HG03095 (cell line): ENCODE data around the gene TUBA3D.
"Not testable (repeated sequence)": the region's sequence is repeated elsewhere in the genome, so short reads cannot be mapped to it uniquely, and the experiment has no call there.

Experiments
- ATAC-seq: cut with Tn5 transposase; IDR thresholded peaks from one replicate; pipeline ENCODE4 v1.9.1; 2021; ENCODE audit warnings: moderate library complexity; ENCODE audit not compliant: unreplicated experiment

TUBA3D gene

DNA sequence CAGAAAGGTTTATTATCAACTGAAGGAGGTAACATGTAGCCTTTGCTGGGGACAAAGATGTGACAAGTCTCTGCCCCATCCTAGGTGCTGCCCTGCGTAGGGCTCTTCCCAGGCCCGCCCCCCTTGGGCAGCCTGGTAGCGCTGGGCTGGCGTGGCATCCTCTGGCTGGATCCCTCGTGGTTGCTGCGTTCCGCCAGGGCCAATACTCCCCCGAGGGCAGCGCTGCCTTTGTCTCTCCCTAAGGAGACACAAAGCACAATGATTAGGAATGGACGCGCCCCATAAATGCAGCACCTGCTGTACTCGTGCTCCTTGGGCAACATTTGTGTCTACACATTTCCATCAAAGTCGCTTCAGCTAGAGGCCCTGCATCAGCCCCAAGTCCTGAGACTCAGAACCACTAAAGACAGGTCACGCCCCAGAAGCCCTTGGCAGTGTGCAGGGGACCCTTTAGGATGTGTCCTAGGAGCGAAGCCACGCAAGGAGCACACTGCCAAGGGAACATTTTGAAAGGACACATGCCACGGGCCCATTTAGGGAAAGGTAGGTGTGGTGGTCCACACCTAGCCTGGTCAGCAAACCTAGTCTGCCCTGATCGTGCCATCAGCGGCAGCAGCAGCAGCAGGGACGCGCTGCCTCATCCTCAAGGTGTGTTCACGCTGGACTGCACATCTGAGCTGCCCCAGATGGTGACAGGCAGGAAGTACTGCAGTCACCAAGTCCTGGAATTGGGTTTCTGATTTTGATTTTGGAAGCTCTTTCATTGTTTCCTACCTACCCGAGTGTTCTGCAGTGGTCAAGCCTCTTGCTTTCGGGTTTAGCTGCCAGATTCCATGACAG lies 8.3 kb downstream of the TUBA3D start:
- not testable (repeated sequence) for ATAC-seq

GRCh38 chr2:131484906-131485460 lies 9.1 kb downstream of the TUBA3D start:
- not testable (repeated sequence) for ATAC-seq

- ATAC-seq, result not testable (repeated sequence)
Measured at GRCh38 chr2:131486201-131486902, 10.4 kb downstream of the TUBA3D start.

DNA sequence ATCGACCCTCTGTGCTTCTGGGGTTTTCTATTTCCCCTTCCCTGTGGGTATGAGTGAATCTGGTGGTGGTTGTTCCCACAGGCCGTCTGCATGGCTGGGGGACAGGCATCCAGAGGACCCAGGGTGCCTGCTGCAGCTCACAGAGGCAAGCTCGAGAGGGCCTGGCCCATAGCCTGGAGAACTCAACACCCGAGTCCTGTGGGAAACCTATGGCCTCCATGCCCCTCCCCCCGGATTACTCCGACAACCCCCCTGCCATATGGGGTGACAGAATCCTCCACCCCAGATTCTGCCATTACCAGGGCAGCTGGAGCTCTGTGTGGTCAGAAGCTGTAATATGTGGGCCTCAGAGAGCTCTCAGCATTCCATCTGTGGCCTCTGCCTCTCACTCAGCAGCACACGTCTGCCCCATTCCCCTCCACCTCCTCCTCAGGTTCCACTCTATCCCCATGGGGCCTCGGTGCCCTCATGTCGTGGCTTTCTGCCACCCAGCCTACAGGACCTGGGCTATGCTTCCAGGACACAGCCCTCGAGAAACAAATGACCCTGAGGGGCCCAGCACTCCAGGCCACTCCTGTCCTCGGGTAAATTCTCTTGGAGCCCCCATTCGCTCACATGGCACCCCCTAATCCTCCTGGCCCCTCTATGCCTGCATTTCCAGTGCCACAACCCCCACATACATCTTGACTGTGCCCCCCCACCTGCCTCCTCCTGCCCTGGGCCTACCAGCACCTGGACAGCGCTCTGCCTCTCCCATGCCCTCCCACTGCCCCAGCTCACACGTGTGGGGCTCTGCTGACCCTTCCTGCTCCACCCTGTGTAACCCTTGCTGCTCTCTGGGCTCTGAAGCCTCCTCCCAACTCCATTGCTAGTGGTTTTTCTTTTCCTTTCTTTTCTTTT lies 12.6 kb downstream of the TUBA3D start:
- ATAC-seq, result no peak

DNA sequence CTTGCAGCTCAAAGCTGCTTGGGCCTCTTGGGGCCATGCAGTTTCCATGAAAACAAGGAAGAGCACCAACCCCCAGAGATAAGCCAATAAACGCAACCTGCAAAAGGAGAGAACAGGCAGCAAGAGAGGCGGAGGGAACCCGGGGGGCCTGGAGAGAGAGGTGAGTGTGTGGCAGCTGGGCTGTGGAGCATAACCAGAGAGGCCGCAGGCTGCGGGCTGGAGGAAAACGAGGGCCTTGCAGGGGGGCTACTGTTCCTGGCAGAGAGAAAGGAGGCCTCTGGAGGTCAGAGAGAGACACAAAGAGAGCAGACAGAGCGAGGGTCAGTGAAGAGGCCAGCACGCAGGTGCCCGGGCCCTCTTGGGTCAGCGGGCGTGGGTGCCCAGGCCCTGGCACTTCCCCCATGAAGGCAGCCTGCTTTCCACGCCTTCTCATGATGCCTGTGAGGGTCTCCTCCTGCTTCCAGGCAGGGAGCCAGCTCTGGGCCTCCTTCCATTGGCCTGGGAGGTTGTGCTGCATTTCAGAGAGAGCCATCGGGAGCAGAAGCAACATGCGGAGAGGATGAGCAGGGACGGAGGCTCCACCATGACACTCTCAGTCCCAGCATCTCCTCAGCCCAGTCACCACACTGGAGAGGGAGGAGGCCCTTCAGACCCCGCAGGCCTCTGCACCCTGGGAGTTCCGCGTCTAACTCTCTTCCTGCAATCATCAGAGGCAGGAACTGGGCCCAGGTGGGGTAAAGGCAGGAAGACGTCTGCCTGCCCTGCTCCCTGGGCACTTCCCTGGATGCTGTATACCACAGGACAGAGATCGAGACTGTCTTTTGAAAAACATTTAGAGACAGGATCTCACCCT lies 14.9 kb downstream of the TUBA3D start:
- not testable (repeated sequence) for ATAC-seq

DNA sequence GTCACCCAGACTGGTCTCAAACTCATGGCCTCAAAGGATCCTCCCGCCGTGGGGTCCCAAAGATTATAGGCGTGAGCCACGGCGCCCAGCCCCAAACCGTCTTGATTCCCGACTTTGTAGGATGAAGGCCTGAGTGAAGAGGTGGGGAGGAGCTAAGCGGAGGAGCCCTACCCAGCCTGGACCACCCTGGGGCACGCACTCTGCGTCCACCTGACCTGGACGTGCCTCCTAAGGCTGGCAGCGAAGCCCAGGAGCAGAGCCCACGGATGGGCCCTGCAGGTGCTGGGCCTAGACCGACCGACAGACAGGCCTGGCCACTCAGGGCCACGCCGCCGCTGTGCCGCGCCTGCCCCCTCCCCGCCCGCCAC lies 15.5 kb downstream of the TUBA3D start:
- ATAC-seq, result peak; percentile 1

DNA sequence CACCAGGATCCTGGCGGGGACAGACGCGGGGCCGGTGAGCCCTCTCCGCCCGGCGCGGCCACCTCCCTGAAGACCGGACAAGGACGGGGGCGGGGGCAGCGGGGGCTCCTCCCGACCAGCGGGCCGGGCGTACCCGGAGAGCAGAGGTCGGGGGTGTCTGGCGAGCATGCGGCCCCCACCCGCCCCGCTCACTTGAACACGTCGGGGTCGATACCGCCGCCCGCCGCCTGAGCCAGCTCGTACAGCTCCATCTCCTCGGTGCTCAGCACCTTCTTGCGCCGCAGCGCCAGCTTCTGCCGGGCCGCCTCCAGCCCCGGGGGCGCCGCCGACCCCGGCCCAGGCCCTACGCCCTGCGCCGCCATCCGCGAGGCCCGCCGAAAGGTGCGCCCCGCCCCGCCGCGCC lies 16.1 kb downstream of the TUBA3D start, which contains the start of gene MZT2A:
MZT2A (minus strand) TSS at position 383 of the 403 bp plus-strand sequence; CDS start at position 362, 21 bp downstream.
- ATAC-seq, result peak; percentile 2

DNA sequence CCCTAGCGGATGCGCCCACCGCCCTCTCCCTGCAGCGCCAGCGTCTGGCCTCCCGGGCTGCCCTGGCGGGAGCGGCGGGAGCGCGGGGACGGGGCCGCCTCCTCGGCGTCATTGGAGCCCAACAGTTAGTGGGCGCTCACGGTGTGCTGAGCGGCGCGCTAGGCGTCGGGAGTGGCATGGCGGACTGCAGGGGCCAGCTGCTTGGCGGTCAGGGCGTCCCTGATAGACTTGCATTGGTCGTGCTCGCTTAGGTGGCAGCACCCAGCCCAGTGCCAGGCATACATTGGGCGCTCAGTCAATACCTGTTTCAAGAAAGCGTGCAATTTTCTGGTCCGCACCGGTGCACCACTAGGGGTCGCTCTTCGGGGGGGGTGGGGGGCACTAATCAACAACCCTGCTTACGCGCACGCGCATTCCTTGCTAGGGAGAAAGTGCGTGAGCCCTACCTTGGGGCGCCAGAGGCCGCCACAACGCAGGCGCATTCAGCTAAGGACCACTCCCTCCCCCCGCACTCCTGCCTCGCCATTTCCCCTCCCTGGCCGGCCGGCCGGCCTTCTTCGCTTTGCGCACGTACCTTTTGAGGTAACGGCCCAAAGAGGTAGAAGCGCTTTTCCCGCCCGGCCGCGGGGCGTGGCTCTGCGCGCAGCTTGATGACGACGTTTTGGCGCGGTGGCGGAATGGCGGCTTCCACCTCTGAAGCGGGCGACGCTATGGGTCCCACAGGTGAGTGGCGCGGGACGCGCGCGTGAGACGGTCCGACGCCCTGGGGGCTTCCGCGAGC lies 16.7 kb downstream of the TUBA3D start:
- peak; percentile 57 for ATAC-seq

DNA sequence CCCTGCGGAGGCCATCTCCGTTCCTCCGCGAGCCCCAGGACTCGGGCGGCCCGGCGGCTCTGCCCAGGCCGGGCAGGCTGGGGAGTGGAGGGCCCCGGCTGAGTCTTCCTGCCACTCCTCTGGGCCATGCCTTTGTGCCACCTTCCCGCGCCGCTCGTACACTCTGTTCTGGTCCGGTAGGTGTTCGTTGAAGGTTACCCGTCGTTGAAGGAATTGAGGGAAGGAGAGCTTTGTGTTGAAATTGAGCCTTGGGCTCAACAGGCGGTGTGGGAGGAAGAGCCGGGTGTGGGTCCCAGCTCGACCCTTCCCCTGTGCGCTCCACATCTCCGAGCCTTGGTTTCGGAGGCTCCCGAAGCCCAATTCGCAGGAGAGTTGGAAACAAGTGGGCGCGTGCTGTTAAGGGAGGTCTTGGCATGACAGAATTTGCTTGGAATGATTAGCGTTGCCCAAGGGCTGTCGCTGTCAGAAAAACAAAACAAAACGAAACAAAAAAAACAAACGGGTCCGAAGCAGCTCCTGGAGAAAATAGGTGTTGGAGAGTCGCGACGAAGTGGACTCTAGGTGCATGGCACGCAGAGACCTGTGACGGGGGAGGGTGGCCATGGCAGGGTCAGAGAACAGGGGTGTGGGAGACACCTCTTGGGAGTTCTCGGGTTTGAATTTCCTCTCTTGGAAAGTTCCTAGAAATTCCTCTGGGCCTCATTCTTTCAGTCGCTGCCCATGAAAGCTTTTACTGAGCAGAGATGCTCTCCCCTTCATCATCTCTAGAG lies 17.5 kb downstream of the TUBA3D start:
- peak; percentile 20 for ATAC-seq

- ATAC-seq, result not testable (repeated sequence)
Measured at GRCh38 chr2:131495506-131495905, 19.6 kb downstream of the TUBA3D start.

GRCh38 chr2:131498321-131498973 lies 22.5 kb downstream of the TUBA3D start:
- peak; percentile 94 for ATAC-seq

GRCh38 chr2:131503587-131503986 lies 27.7 kb downstream of the TUBA3D start:
- not testable (repeated sequence) for ATAC-seq

GRCh38 chr2:131504082-131504750 lies 28.3 kb downstream of the TUBA3D start:
- ATAC-seq, result not testable (repeated sequence)

DNA sequence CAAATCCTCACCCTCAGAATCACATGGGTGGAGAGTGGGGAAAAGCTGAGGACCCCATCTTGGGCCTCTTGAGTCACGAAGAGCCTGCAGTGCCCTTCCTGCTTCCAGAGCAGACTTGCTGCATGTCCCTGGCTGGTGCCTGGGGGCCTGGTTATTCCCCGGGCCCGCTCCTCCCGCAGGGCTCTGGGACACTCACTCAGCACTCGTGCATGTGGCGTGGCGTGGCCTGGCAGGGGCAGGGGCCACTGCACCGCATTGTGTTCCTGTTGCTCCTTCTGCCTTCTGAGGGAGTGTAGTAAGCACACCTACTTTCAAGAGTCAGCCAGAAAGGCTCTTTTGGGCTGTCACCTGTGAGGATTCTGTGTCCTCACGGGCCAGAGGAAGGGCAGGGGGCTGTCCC lies 33.7 kb downstream of the TUBA3D start:
- ATAC-seq, result no peak

- not testable (repeated sequence) for ATAC-seq
Measured at GRCh38 chr2:131511291-131511968, 35.5 kb downstream of the TUBA3D start.
